ENCODE results near the gene ATP6V0C.
A peak's percentile ranks its signal among the peaks of the same experiment; 100 is the strongest.

The ATP6V0C gene

GRCh38 chr16:2497695-2498484 lies 15.9 kb upstream of the ATP6V0C start:
- no peak for TF ChIP-seq CTCF (IDR thresholded peaks at IDR 0.05)

GRCh38 chr16:2498531-2499253 lies 15.1 kb upstream of the ATP6V0C start:
- TF ChIP-seq CTCF (IDR thresholded peaks at IDR 0.05), result no peak

- no peak for TF ChIP-seq CTCF (IDR thresholded peaks at IDR 0.05)
Observed at GRCh38 chr16:2499454-2499853, 14.3 kb upstream of the ATP6V0C start.

GRCh38 chr16:2499890-2500429 lies 13.8 kb upstream of the ATP6V0C start:
- no peak for TF ChIP-seq CTCF (IDR thresholded peaks at IDR 0.05)

- no peak for TF ChIP-seq CTCF (IDR thresholded peaks at IDR 0.05)
Observed at GRCh38 chr16:2500430-2500917, 13.3 kb upstream of the ATP6V0C start.

- peak; percentile 94 for TF ChIP-seq CTCF (IDR thresholded peaks at IDR 0.05)
Observed at GRCh38 chr16:2500918-2501750, 12.6 kb upstream of the ATP6V0C start.
